IMR-90 (cell line): Measurements from ENCODE around the gene TRIO.

Experiments used
- BHLHE40 ChIP-seq: fragments of 150-350 bp; IDR thresholded peaks from 2 replicates; pipeline ENCODE4 v1.6.1; 2016; ENCODE audit warnings: mild to moderate bottlenecking, low read depth, low read length
- CEBPB ChIP-seq: IDR thresholded peaks from 2 replicates; pipeline ENCODE4 v1.6.1; 2012; ENCODE audit warnings: low read depth, low read length, improper control_type of control experiment
- CHD1 ChIP-seq: IDR thresholded peaks from 2 replicates; pipeline ENCODE4 v1.6.1; 2012; ENCODE audit warnings: low read depth, low read length, improper control_type of control experiment
- FOS ChIP-seq: fragments of 150-350 bp; IDR thresholded peaks from 2 replicates; pipeline ENCODE4 v1.6.1; 2016; ENCODE audit warnings: low read depth, low read length
- MAZ ChIP-seq: IDR thresholded peaks from 2 replicates; pipeline ENCODE4 v1.6.1; 2012; ENCODE audit warnings: low read depth, mild to moderate bottlenecking, low read length, improper control_type of control experiment, moderate library complexity, borderline replicate concordance
- MXI1 ChIP-seq: IDR thresholded peaks from 2 replicates; pipeline ENCODE4 v1.6.1; 2012; ENCODE audit warnings: low read depth, mild to moderate bottlenecking, low read length, moderate library complexity, borderline replicate concordance
- POLR2A ChIP-seq: IDR thresholded peaks from 2 replicates; pipeline ENCODE4 v1.6.1; 2012; ENCODE audit warnings: mild to moderate bottlenecking, low read depth, low read length
- RAD21 ChIP-seq: IDR thresholded peaks from 2 replicates; pipeline ENCODE4 v1.6.1; 2012; ENCODE audit warnings: low read length, improper control_type of control experiment
- RFX5 ChIP-seq: IDR thresholded peaks from 2 replicates; pipeline ENCODE4 v1.8.0; 2012; ENCODE audit warnings: low read depth, mild to moderate bottlenecking, low read length, moderate library complexity
- SMC3 ChIP-seq: fragments of 150-350 bp; IDR thresholded peaks from 2 replicates; pipeline ENCODE4 v1.6.1; 2016; ENCODE audit warnings: low read depth, mild to moderate bottlenecking, antibody characterized with exemption, low read length, moderate library complexity
- TF ChIP-seq, protein P1 (sequence below): conservative IDR thresholded peaks from 2 replicates; pipeline ENCODE4 v1.5.1; 2012; ENCODE audit warnings: mild to moderate bottlenecking, low read depth, low read length, improper control_type of control experiment
- TF ChIP-seq, protein P2 (sequence below): fragments of 150-350 bp; IDR thresholded peaks from 2 replicates; pipeline ENCODE4 v1.6.1; 2017; ENCODE audit warnings: mild to moderate bottlenecking, antibody characterized with exemption, low read length, low read depth
- TF ChIP-seq, protein P3 (sequence below): fragments of 150-350 bp; IDR thresholded peaks from 2 replicates; pipeline ENCODE4 v1.6.1; 2016; ENCODE audit warnings: low read depth, mild to moderate bottlenecking, low read length, moderate library complexity, borderline replicate concordance

- TF ChIP-seq, protein P1, sequence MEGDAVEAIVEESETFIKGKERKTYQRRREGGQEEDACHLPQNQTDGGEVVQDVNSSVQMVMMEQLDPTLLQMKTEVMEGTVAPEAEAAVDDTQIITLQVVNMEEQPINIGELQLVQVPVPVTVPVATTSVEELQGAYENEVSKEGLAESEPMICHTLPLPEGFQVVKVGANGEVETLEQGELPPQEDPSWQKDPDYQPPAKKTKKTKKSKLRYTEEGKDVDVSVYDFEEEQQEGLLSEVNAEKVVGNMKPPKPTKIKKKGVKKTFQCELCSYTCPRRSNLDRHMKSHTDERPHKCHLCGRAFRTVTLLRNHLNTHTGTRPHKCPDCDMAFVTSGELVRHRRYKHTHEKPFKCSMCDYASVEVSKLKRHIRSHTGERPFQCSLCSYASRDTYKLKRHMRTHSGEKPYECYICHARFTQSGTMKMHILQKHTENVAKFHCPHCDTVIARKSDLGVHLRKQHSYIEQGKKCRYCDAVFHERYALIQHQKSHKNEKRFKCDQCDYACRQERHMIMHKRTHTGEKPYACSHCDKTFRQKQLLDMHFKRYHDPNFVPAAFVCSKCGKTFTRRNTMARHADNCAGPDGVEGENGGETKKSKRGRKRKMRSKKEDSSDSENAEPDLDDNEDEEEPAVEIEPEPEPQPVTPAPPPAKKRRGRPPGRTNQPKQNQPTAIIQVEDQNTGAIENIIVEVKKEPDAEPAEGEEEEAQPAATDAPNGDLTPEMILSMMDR: no peak
- TF ChIP-seq MXI1 (no peak), POLR2A (no peak), RFX5 (no peak), CEBPB (no peak), BHLHE40 (no peak), RAD21 (no peak), FOS (no peak), MAZ (no peak), CHD1 (no peak), SMC3 (no peak)
- TF ChIP-seq, protein P2, sequence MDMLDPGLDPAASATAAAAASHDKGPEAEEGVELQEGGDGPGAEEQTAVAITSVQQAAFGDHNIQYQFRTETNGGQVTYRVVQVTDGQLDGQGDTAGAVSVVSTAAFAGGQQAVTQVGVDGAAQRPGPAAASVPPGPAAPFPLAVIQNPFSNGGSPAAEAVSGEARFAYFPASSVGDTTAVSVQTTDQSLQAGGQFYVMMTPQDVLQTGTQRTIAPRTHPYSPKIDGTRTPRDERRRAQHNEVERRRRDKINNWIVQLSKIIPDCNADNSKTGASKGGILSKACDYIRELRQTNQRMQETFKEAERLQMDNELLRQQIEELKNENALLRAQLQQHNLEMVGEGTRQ: no peak
- TF ChIP-seq, protein P3, sequence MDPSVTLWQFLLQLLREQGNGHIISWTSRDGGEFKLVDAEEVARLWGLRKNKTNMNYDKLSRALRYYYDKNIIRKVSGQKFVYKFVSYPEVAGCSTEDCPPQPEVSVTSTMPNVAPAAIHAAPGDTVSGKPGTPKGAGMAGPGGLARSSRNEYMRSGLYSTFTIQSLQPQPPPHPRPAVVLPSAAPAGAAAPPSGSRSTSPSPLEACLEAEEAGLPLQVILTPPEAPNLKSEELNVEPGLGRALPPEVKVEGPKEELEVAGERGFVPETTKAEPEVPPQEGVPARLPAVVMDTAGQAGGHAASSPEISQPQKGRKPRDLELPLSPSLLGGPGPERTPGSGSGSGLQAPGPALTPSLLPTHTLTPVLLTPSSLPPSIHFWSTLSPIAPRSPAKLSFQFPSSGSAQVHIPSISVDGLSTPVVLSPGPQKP: no peak
Observed at GRCh38 chr5:14179446-14179845, 36.3 kb downstream of the TRIO start.
